PC-3 (cell line): ENCODE results near the gene PIGZ. TPM values are rescaled to one million over a fixed set of nuclear protein-coding genes. Genes with fewer than 3 reads are reported as not detected.

ENCODE experiments used
- ATAC-seq: fragments of 200-7000 bp; cut with Tn5 transposase; 2 replicates; pipeline ENCODE4 v1.9.1; 2020; ENCODE audit warnings: mild to moderate bottlenecking, moderate library complexity
- BruUV-seq: library from RNA; stranded (reverse); fragments of 400-500 nt; replicated peaks from 2 replicates; lab custom pipeline; 2021; lab: Mats Ljungman, UMichigan
- CTCF ChIA-PET: fragments of 300-600 bp; sonication (Branson Sonifier 250); formaldehyde crosslinking; loops from one replicate; lab custom pipeline; 2022; ENCODE audit warnings: antibody characterized with exemption; lab: Charles Lee
- POLR2A ChIA-PET: fragments of 300-600 bp; sonication (Branson Sonifier 250); formaldehyde crosslinking; loops from one replicate; lab custom pipeline; 2022; ENCODE audit warnings: antibody characterized with exemption; ENCODE audit not compliant: unreplicated experiment; lab: Charles Lee
- DNase-seq: peaks from one replicate; pipeline ENCODE4 v3.0.0-alpha.2; 2015
- H2AFZ ChIP-seq: fragments of 300-600 bp; sonication (generic); 2 replicates; pipeline ENCODE4 v1.6.0; 2016; ENCODE audit warnings: antibody characterized with exemption, low read length
- H3F3A ChIP-seq: fragments of 300-600 bp; sonication (generic); one replicate; pipeline ENCODE4 v1.6.0; 2017; ENCODE audit warnings: antibody characterized with exemption, low read length, control low read depth, mild to moderate bottlenecking; ENCODE audit not compliant: unreplicated experiment
- H3K27ac ChIP-seq: fragments of 300-600 bp; sonication (generic); 2 replicates; pipeline ENCODE4 v1.5.1; 2016; ENCODE audit warnings: mild to moderate bottlenecking, low read length
- H3K27me3 ChIP-seq: fragments of 300-600 bp; sonication (generic); 2 replicates; pipeline ENCODE4 v1.6.1; 2016; ENCODE audit warnings: low read length, mixed read lengths
- H3K36me3 ChIP-seq: fragments of 300-600 bp; sonication (generic); 2 replicates; pipeline ENCODE4 v1.6.1; 2016; ENCODE audit warnings: low read depth, mixed run types, low read length, mixed read lengths
- H3K4me1 ChIP-seq: fragments of 300-600 bp; sonication (generic); 2 replicates; pipeline ENCODE4 v1.5.1; 2016; ENCODE audit warnings: low read length; ENCODE audit not compliant: insufficient read depth
- H3K4me2 ChIP-seq: fragments of 300-600 bp; sonication (generic); 2 replicates; pipeline ENCODE4 v1.6.0; 2016; ENCODE audit warnings: low read length
- H3K4me3 ChIP-seq: fragments of 300-600 bp; sonication (generic); 2 replicates; pipeline ENCODE4 v1.5.1; 2016; ENCODE audit warnings: mild to moderate bottlenecking, low read length, mixed read lengths
- H3K79me2 ChIP-seq: fragments of 300-600 bp; sonication (generic); 2 replicates; pipeline ENCODE4 v1.6.1; 2017; ENCODE audit warnings: low read length, mixed read lengths
- H3K9ac ChIP-seq: fragments of 300-600 bp; sonication (generic); 2 replicates; pipeline ENCODE4 v1.6.0; 2016; ENCODE audit warnings: mild to moderate bottlenecking, low read length
- H3K9me2 ChIP-seq: fragments of 300-600 bp; sonication (generic); replicated peaks from 2 replicates; pipeline ENCODE4 v1.6.1; 2016; ENCODE audit warnings: mixed run types, low read length, mixed read lengths
- H3K9me3 ChIP-seq: fragments of 300-600 bp; sonication (generic); 2 replicates; pipeline ENCODE4 v1.6.1; 2016; ENCODE audit warnings: low read length, mixed read lengths
- H4K20me1 ChIP-seq: fragments of 300-600 bp; sonication (generic); 2 replicates; pipeline ENCODE4 v1.6.1; 2016; ENCODE audit warnings: low read length, mixed read lengths
- EZH2 ChIP-seq: fragments of 300-600 bp; sonication (generic); IDR thresholded peaks from one replicate; pipeline ENCODE4 v1.6.1; 2017; ENCODE audit warnings: antibody characterized with exemption, mild to moderate bottlenecking, low read length; ENCODE audit not compliant: unreplicated experiment
- EZH2phosphoT487 ChIP-seq: fragments of 300-600 bp; sonication (generic); IDR thresholded peaks from 2 replicates; pipeline ENCODE4 v1.6.1; 2018; ENCODE audit warnings: mild to moderate bottlenecking, antibody characterized with exemption, low read length, borderline replicate concordance
- intact Hi-C: fragments of 100-400 bp; cut with micrococcal nuclease; formaldehyde crosslinking; loops from 2 replicates; pipeline ENCODE4 v1.9.0; 2023
- total RNA-seq: library from RNA; depleted of rRNA; stranded (reverse); fragments of >200 nt; gene quantifications from 2 replicates; pipeline ENCODE4 v1.2.3, GENCODE V29; 2014
- TF ChIP-seq, protein P1 (sequence below): fragments of 300-600 bp; sonication (generic); conservative IDR thresholded peaks from 2 replicates; pipeline ENCODE4 v1.5.1; 2017; ENCODE audit warnings: antibody characterized with exemption, low read depth, mild to moderate bottlenecking, low read length

Gene PIGZ
- total RNA-seq, 1 experiment from 2014 or later: 1.6 TPM

- Histone ChIP-seq H3K36me3 (peaks cover 20% of the 10 kb centered on the region), H3K27me3 (no peaks in the 10 kb centered on the region), H3F3A (no peaks in the 10 kb centered on the region), H2AFZ (no peak overlapping the region), H3K4me2 (no peak overlapping the region), H3K27ac (no peak overlapping the region), H4K20me1 (no peaks in the 10 kb centered on the region), H3K9ac (no peak overlapping the region), H3K9me2 (no peaks in the 10 kb centered on the region), H3K4me3 (no peak overlapping the region), H3K9me3 (no peaks in the 10 kb centered on the region), H3K4me1 (no peaks in the 10 kb centered on the region), H3K79me2 (no peaks in the 10 kb centered on the region)
- ChIA-PET CTCF (no interaction called here), POLR2A (no interaction called here)
- no peak for TF ChIP-seq EZH2phosphoT487
- no peak for TF ChIP-seq EZH2
- TF ChIP-seq, protein P1, sequence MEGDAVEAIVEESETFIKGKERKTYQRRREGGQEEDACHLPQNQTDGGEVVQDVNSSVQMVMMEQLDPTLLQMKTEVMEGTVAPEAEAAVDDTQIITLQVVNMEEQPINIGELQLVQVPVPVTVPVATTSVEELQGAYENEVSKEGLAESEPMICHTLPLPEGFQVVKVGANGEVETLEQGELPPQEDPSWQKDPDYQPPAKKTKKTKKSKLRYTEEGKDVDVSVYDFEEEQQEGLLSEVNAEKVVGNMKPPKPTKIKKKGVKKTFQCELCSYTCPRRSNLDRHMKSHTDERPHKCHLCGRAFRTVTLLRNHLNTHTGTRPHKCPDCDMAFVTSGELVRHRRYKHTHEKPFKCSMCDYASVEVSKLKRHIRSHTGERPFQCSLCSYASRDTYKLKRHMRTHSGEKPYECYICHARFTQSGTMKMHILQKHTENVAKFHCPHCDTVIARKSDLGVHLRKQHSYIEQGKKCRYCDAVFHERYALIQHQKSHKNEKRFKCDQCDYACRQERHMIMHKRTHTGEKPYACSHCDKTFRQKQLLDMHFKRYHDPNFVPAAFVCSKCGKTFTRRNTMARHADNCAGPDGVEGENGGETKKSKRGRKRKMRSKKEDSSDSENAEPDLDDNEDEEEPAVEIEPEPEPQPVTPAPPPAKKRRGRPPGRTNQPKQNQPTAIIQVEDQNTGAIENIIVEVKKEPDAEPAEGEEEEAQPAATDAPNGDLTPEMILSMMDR: no peak
- intact Hi-C loops: no loop called here
- DNase-seq (no peak), ATAC-seq (no peak)
- BruUV-seq: no TSS peak
These were observed 53.3 kb downstream of the PIGZ start for GRCh38 chr3:196915375-196915774.

GRCh38 chr3:196914866-196915265 is 53.8 kb downstream of the PIGZ start:
- no peak for ATAC-seq
- no peaks in the 10 kb centered on the region for H3K27me3 ChIP-seq
- no peak overlapping the region for H3K27ac ChIP-seq
- H3K79me2 ChIP-seq: no peaks in the 10 kb centered on the region
- no peak overlapping the region for H2AFZ ChIP-seq
- intact Hi-C loops: no loop called here
- ChIA-PET POLR2A (no interaction called here), CTCF (no interaction called here)
- DNase-seq: no peak
- no peaks in the 10 kb centered on the region for H3K4me1 ChIP-seq
- no peak overlapping the region for H3K4me3 ChIP-seq
- no TSS peak for BruUV-seq
- no peaks in the 10 kb centered on the region for H3K9me2 ChIP-seq
- H3K9ac ChIP-seq: no peak overlapping the region
- no peaks in the 10 kb centered on the region for H4K20me1 ChIP-seq
- no peak overlapping the region for H3K4me2 ChIP-seq
- TF ChIP-seq, protein P1: no peak
- TF ChIP-seq EZH2 (no peak), EZH2phosphoT487 (no peak)
- H3F3A ChIP-seq: no peaks in the 10 kb centered on the region
- H3K9me3 ChIP-seq: no peaks in the 10 kb centered on the region
- H3K36me3 ChIP-seq: peaks cover 20% of the 10 kb centered on the region

GRCh38 chr3:196903740-196904139 is 64.9 kb downstream of the PIGZ start:
- ATAC-seq: no peak
- H3K36me3 ChIP-seq: peaks cover 50% of the 10 kb centered on the region
- no TSS peak for BruUV-seq

More at GRCh38 chr3:196903740-196904139, 64.9 kb downstream of the PIGZ start:
- H3K9me2 ChIP-seq: no peaks in the 10 kb centered on the region
- no peak overlapping the region for H3K9ac ChIP-seq
- H3K4me3 ChIP-seq: no peak overlapping the region
- DNase-seq: no peak
- H3K4me2 ChIP-seq: no peak overlapping the region
- H4K20me1 ChIP-seq: no peaks in the 10 kb centered on the region
- intact Hi-C loops: no loop called here
- no peaks in the 10 kb centered on the region for H3K9me3 ChIP-seq
- POLR2A ChIA-PET: no interaction called here
- no peaks in the 10 kb centered on the region for H3K4me1 ChIP-seq
- H3K27ac ChIP-seq: no peak overlapping the region
- no peaks in the 10 kb centered on the region for H3F3A ChIP-seq
- no peaks in the 10 kb centered on the region for H3K27me3 ChIP-seq
- CTCF ChIA-PET: no interaction called here
- no peaks in the 10 kb centered on the region for H3K79me2 ChIP-seq
- H2AFZ ChIP-seq: no peak overlapping the region
- no peak for TF ChIP-seq EZH2phosphoT487
- TF ChIP-seq EZH2: no peak
- TF ChIP-seq, protein P1: no peak
